CD4-positive, CD25-positive, alpha-beta regulatory T cell (primary cell): ENCODE data around the gene DENND2D. TPM values are rescaled to one million over a fixed set of nuclear protein-coding genes. Genes with fewer than 3 reads are reported as not detected.

ENCODE experiments used
- ATAC-seq, 2 donors: fragments of 150-1000 bp; cut with Tn5 transposase; one replicate each; pipeline ENCODE4 v1.10.0; 2021; ENCODE audit warnings: low read depth in 2 of 2, moderate number of reproducible peaks in 2 of 2, moderate library complexity in 1 of 2
- DNase-seq, 3 donors: peaks; one replicate each; pipeline versions ENCODE4 v3.0.0 to v3.0.0-alpha.2; 2012 to 2022; ENCODE audit warnings: mixed read lengths in 1 of 3
- H3K27ac ChIP-seq: one replicate; pipeline ENCODE4 v1.7.0; 2013; ENCODE audit warnings: mild to moderate bottlenecking, low read length; ENCODE audit not compliant: insufficient read depth, poor library complexity, severe bottlenecking
- H3K27me3 ChIP-seq: one replicate; pipeline ENCODE4 v1.7.0; 2013; ENCODE audit warnings: low read length; ENCODE audit not compliant: control insufficient read depth, insufficient read depth
- H3K36me3 ChIP-seq: one replicate; pipeline ENCODE4 v1.7.0; 2013; ENCODE audit warnings: mild to moderate bottlenecking, low read length, moderate library complexity; ENCODE audit not compliant: control insufficient read depth, insufficient read depth
- H3K4me1 ChIP-seq: 2 replicates; pipeline ENCODE4 v1.7.0; 2013; ENCODE audit warnings: mild to moderate bottlenecking, low read length; ENCODE audit not compliant: insufficient read depth, control insufficient read depth, poor library complexity, severe bottlenecking
- H3K4me3 ChIP-seq: one replicate; pipeline ENCODE4 v1.7.0; 2013; ENCODE audit warnings: low read depth, mild to moderate bottlenecking, low read length, moderate library complexity
- H3K9me3 ChIP-seq, 2 experiments: 1 replicate in 1 of 2; 2 replicates in 1 of 2; pipeline ENCODE4 v1.7.0; 2013; ENCODE audit warnings: low read length in 2 of 2, mild to moderate bottlenecking in 1 of 2, moderate library complexity in 1 of 2; ENCODE audit not compliant: control insufficient read depth in 2 of 2
- H3K27ac Mint-ChIP-seq, 3 donors: one replicate each; pipeline ENCODE4 v1.8.0; 2020 to 2022; ENCODE audit warnings: mild to moderate bottlenecking in 3 of 3, mixed read lengths in 3 of 3, moderate library complexity in 2 of 3
- H3K27me3 Mint-ChIP-seq: one replicate; pipeline ENCODE4 v1.8.0; 2022; ENCODE audit warnings: mild to moderate bottlenecking, mixed read lengths
- H3K36me3 Mint-ChIP-seq: one replicate; pipeline ENCODE4 v1.8.0; 2020; ENCODE audit warnings: mixed read lengths
- H3K4me1 Mint-ChIP-seq, 4 donors: one replicate each; pipeline ENCODE4 v1.8.0; 2020 to 2022; ENCODE audit warnings: mixed read lengths in 4 of 4, mild to moderate bottlenecking in 1 of 4
- H3K4me3 Mint-ChIP-seq, 4 donors: one replicate each; pipeline ENCODE4 v1.8.0; 2020 to 2022; ENCODE audit warnings: mild to moderate bottlenecking in 4 of 4, mixed read lengths in 4 of 4, moderate library complexity in 3 of 4
- H3K9me3 Mint-ChIP-seq, 7 donors: one replicate each; pipeline ENCODE4 v1.8.0; 2020 to 2022; ENCODE audit warnings: mixed read lengths in 7 of 7, mild to moderate bottlenecking in 3 of 7, moderate library complexity in 2 of 7
- polyA plus RNA-seq, 4 donors: library from polyadenylated mRNA; unstranded; fragments of 300-500 nt; fragmentation: Illumina TruSeq; gene quantifications; one replicate each; pipeline ENCODE4 v1.2.3, GENCODE V29; 2021
- total RNA-seq: library from RNA; stranded (reverse); gene quantifications from one replicate; pipeline ENCODE4 v1.2.3, GENCODE V29; 2022

DENND2D gene
- total and polyA plus RNA-seq, 5 donors from 2014 or later: 83.8 to 196 (median 106) TPM

DNA sequence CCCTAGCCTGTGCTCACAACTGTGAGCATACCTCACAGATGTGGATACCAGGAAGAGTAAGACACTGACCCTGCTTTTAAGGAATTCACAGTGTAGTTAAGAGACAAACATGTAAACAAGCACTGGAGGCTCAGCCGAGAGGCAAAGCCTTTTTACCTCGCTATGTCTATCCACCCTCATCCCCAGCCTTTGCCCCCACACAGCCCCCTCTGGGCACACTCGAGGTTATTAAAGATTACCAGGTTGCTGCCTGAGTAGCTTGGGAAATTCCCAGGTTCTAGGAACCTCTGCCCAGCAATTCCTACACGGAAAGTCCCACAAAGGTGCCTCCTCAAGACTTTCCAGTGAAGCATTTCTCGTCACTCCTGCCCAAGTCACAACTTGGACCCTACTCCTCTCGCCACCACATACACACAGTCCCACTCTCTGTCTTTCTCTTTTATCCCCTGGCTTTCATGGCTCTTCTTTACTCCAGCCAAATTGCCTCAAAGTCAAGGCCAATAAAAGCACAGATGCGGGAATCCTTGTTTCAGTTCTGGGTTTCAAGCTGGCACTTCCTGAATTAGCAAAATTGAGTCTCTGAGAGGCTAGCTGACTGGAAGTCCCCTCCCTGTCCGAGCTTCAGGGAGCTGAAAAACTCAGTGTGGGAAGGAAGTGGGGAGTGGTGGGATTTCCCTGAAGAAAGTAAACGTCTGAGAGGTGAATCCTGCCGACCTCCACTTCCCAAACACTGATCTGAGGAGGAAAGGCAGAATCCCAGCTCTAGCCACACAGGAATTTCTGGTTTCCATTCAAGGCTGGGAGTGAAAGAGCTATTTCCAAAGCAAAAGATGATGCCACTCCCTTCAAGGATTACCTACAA, 7.6 kb downstream of the DENND2D start:
- Mint-ChIP-seq H3K36me3 (peaks cover 85% of the 10 kb centered on the region), H3K9me3 (peaks cover 0 to 1% (median 0%) of the 10 kb centered on the region in 7 donors), H3K27ac (peak overlapping the region; percentile 94 to 96 (median 96)), H3K27me3 (no peaks in the 10 kb centered on the region), H3K4me1 (peaks cover 31 to 100% (median 85%) of the 10 kb centered on the region in 4 donors), H3K4me3 (peak overlapping the region; percentile 39 to 98 (median 92))
- Histone ChIP-seq H3K4me3 (peak overlapping the region; percentile 52), H3K27ac (peak overlapping the region; percentile 76), H3K27me3 (no peaks in the 10 kb centered on the region), H3K4me1 (peaks cover 68% of the 10 kb centered on the region), H3K36me3 (peaks cover 97% of the 10 kb centered on the region), H3K9me3 (no peaks in the 10 kb centered on the region)
- ATAC-seq: no peak
- no peak for DNase-seq

GRCh38 chr1:111192074-111192473, 8.4 kb downstream of the DENND2D start:
- no peaks in the 10 kb centered on the region for H3K9me3 Mint-ChIP-seq
- no peak for DNase-seq
- no peak overlapping the region for H3K4me3 ChIP-seq
- peak overlapping the region in 2 of 4 donors; percentile 3 to 39 for H3K4me3 Mint-ChIP-seq
- peaks cover 98% of the 10 kb centered on the region for H3K36me3 ChIP-seq
- peak overlapping the region; percentile 94 to 96 (median 96) for H3K27ac Mint-ChIP-seq
- ATAC-seq: no peak
- H3K4me1 ChIP-seq: peaks cover 60% of the 10 kb centered on the region
- H3K4me1 Mint-ChIP-seq: peaks cover 25 to 97% (median 84%) of the 10 kb centered on the region in 4 donors
- peaks cover 79% of the 10 kb centered on the region for H3K36me3 Mint-ChIP-seq
- no peaks in the 10 kb centered on the region for H3K27me3 Mint-ChIP-seq
- H3K9me3 ChIP-seq: no peaks in the 10 kb centered on the region
- no peaks in the 10 kb centered on the region for H3K27me3 ChIP-seq
- peak overlapping the region; percentile 76 for H3K27ac ChIP-seq

DNA sequence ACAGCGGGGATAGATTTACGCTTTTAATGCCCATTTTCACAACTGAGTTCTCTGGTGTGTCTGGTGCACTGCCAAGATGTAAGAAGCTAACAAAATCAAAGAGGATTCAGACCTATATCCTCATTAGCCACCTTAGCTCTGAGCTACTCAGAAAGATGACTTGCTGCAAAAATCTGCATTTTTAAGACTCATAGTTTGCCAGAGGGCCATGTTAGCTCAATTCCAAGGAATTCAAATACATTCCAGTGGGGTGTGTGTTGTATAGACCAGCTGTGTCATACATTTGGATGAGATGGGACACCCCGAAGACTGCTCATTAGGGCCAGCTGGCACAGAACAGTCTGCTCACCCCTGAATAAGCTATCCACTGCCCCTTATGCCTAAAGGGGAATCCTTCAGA, 8.9 kb downstream of the DENND2D start:
- Mint-ChIP-seq H3K27me3 (no peaks in the 10 kb centered on the region), H3K4me3 (peak overlapping the region in 2 of 4 donors; percentile 10 to 56), H3K4me1 (peaks cover 22 to 97% (median 84%) of the 10 kb centered on the region in 4 donors), H3K36me3 (peaks cover 77% of the 10 kb centered on the region), H3K27ac (peak overlapping the region; percentile 94 to 96 (median 96)), H3K9me3 (no peaks in the 10 kb centered on the region)
- DNase-seq (no peak), ATAC-seq (no peak)
- H3K4me3 ChIP-seq: no peak overlapping the region
- H3K27ac ChIP-seq: peak overlapping the region; percentile 76
- H3K9me3 ChIP-seq: no peaks in the 10 kb centered on the region
- peaks cover 98% of the 10 kb centered on the region for H3K36me3 ChIP-seq
- H3K4me1 ChIP-seq: peaks cover 55% of the 10 kb centered on the region
- H3K27me3 ChIP-seq: no peaks in the 10 kb centered on the region

GRCh38 chr1:111190931-111191451, 9.5 kb downstream of the DENND2D start:
- Histone ChIP-seq H3K36me3 (peaks cover 98% of the 10 kb centered on the region), H3K4me1 (peaks cover 53% of the 10 kb centered on the region), H3K27me3 (no peaks in the 10 kb centered on the region), H3K4me3 (no peak overlapping the region), H3K9me3 (no peaks in the 10 kb centered on the region), H3K27ac (no peak overlapping the region)
- Mint-ChIP-seq H3K27me3 (no peaks in the 10 kb centered on the region), H3K9me3 (no peaks in the 10 kb centered on the region), H3K36me3 (peaks cover 73% of the 10 kb centered on the region), H3K4me1 (peaks cover 18 to 97% (median 80%) of the 10 kb centered on the region in 4 donors), H3K27ac (peak overlapping the region; percentile 52 to 96 (median 80)), H3K4me3 (peak overlapping the region in 3 of 4 donors; percentile 10 to 56 (median 21))
- ATAC-seq (no peak), DNase-seq (no peak)

DNA sequence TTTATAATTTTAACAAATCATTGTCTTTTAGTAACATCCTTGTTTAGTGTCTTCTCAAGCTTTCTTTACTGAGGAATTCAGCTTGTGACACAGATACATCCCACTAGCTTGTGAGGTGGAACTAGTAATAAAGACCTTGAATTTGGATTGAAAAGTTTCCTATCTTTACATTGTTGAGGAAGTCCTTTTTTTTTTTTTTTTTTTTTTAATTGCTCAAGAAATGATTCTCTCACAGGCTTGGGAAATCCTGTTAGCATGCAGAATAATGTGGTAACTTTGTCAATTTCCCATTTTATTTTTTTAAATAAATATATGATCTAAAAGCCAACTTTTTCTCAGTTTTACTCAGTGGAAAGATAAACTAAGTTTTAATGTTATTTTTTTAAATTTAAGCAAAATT, 15.8 kb downstream of the DENND2D start:
- no peaks in the 10 kb centered on the region for H3K9me3 Mint-ChIP-seq
- Histone ChIP-seq H3K27ac (no peak overlapping the region), H3K4me1 (peaks cover 9% of the 10 kb centered on the region), H3K4me3 (no peak overlapping the region), H3K9me3 (no peaks in the 10 kb centered on the region), H3K36me3 (peaks cover 66% of the 10 kb centered on the region), H3K27me3 (no peaks in the 10 kb centered on the region)
- no peak overlapping the region for H3K4me3 Mint-ChIP-seq
- H3K27ac Mint-ChIP-seq: peak overlapping the region in 1 of 3 donors; percentile 54
- H3K27me3 Mint-ChIP-seq: no peaks in the 10 kb centered on the region
- ATAC-seq: no peak
- no peak for DNase-seq
- H3K36me3 Mint-ChIP-seq: peaks cover 55% of the 10 kb centered on the region
- peaks cover 33 to 88% (median 49%) of the 10 kb centered on the region in 4 donors for H3K4me1 Mint-ChIP-seq

DNA sequence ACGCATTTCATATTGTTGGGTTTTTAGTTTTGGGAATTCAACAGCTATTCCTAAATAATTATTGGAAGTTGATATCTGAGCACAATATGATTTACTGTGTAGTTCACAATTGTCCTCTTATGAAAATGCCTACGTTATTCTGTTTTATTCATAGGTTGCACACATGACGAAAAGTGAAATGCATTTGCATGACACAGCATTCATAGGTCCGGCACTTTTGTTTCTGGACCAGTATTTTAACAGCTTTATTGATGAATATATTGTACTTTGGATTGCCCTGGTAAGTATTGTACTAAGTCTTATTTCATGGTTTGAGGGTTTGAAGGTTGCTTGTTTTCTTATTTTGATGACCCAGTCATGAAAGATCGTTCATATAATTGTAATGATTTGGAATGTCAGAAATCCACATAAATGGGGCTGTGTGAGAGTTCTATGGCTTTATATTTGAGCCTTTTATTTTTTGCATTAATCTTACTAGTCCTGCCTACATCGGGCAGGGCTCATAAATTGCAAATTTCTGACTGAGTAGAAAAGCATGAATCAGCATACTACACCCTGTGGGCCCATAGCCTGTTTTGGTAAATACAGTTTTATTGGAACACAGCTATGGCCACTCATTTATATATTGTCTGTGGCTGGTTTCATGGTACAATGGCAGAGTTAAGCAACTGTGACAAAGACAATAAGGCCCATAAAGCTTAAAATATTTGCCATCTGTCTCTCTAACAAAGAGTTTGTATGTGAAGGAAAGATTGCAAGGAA, 17.0 kb downstream of the DENND2D start:
- Mint-ChIP-seq H3K27me3 (no peaks in the 10 kb centered on the region), H3K36me3 (peaks cover 50% of the 10 kb centered on the region), H3K9me3 (no peaks in the 10 kb centered on the region), H3K4me1 (peaks cover 31 to 84% (median 45%) of the 10 kb centered on the region in 4 donors), H3K27ac (peak overlapping the region in 2 of 3 donors; percentile 26 to 66), H3K4me3 (no peak overlapping the region)
- H3K27me3 ChIP-seq: no peaks in the 10 kb centered on the region
- DNase-seq: no peak
- peaks cover 6% of the 10 kb centered on the region for H3K4me1 ChIP-seq
- peaks cover 54% of the 10 kb centered on the region for H3K36me3 ChIP-seq
- no peak overlapping the region for H3K4me3 ChIP-seq
- no peak for ATAC-seq
- H3K9me3 ChIP-seq: no peaks in the 10 kb centered on the region
- no peak overlapping the region for H3K27ac ChIP-seq

- H3K4me3 ChIP-seq: no peak overlapping the region
- peaks cover 31 to 73% (median 37%) of the 10 kb centered on the region in 4 donors for H3K4me1 Mint-ChIP-seq
- H3K36me3 Mint-ChIP-seq: peaks cover 47% of the 10 kb centered on the region
- ATAC-seq (no peak), DNase-seq (no peak)
- H3K36me3 ChIP-seq: peaks cover 40% of the 10 kb centered on the region
- H3K27me3 ChIP-seq: no peaks in the 10 kb centered on the region
- H3K27ac Mint-ChIP-seq: peak overlapping the region; percentile 57 to 75 (median 74)
- H3K27me3 Mint-ChIP-seq: no peaks in the 10 kb centered on the region
- no peaks in the 10 kb centered on the region for H3K9me3 ChIP-seq
- H3K4me3 Mint-ChIP-seq: peak overlapping the region in 1 of 4 donors; percentile 6
- peak overlapping the region; percentile 34 for H3K27ac ChIP-seq
- no peaks in the 10 kb centered on the region for H3K9me3 Mint-ChIP-seq
- H3K4me1 ChIP-seq: peaks cover 6% of the 10 kb centered on the region
These were observed 18.4 kb downstream of the DENND2D start for GRCh38 chr1:111182052-111182451.
